GM19193 (cell line): Measurements from ENCODE around the gene ABCC10.
A peak's percentile ranks its signal among the peaks of the same experiment; 100 is the strongest.

ENCODE experiments used
- POLR2A ChIP-seq: IDR thresholded peaks from 4 replicates; pipeline ENCODE4 v1.6.1; 2011; ENCODE audit not compliant: insufficient read depth, insufficient read length; ENCODE audit errors: extremely low read depth

Gene ABCC10

GRCh38 chr6:43453831-43454230, 26.5 kb downstream of the ABCC10 start:
- TF ChIP-seq POLR2A = no peak

- TF ChIP-seq POLR2A = no peak
Observed at GRCh38 chr6:43454290-43454695, 27.0 kb downstream of the ABCC10 start.

GRCh38 chr6:43454696-43455530, 27.6 kb downstream of the ABCC10 start:
- peak; percentile 4 for TF ChIP-seq POLR2A

GRCh38 chr6:43455531-43456428, 28.4 kb downstream of the ABCC10 start, which contains the start of gene DLK2:
Gene DLK2, minus strand, starts transcription at chr6:43455548. Its CDS starts 723 bp downstream, at chr6:43454825.
- no peak for TF ChIP-seq POLR2A

- TF ChIP-seq POLR2A = no peak
Observed at GRCh38 chr6:43457643-43458042, 30.3 kb downstream of the ABCC10 start.

GRCh38 chr6:43459535-43459934, 32.2 kb downstream of the ABCC10 start:
- TF ChIP-seq POLR2A = no peak

- no peak for TF ChIP-seq POLR2A
Observed at GRCh38 chr6:43460032-43460431, 32.7 kb downstream of the ABCC10 start.

- TF ChIP-seq POLR2A = no peak
Observed at GRCh38 chr6:43461936-43462335, 34.6 kb downstream of the ABCC10 start.

- no peak for TF ChIP-seq POLR2A
Observed at GRCh38 chr6:43464337-43464736, 37.0 kb downstream of the ABCC10 start.

GRCh38 chr6:43465948-43466347, 38.6 kb downstream of the ABCC10 start:
- no peak for TF ChIP-seq POLR2A

- no peak for TF ChIP-seq POLR2A
Observed at GRCh38 chr6:43467752-43468151, 40.4 kb downstream of the ABCC10 start.

- no peak for TF ChIP-seq POLR2A
Observed at GRCh38 chr6:43468240-43468639, 40.9 kb downstream of the ABCC10 start.

GRCh38 chr6:43468748-43469681, 41.7 kb downstream of the ABCC10 start:
- TF ChIP-seq POLR2A = no peak

- no peak for TF ChIP-seq POLR2A
Observed at GRCh38 chr6:43469947-43470346, 42.6 kb downstream of the ABCC10 start.
